ENCODE results near the gene USP4.

Gene USP4

DNA sequence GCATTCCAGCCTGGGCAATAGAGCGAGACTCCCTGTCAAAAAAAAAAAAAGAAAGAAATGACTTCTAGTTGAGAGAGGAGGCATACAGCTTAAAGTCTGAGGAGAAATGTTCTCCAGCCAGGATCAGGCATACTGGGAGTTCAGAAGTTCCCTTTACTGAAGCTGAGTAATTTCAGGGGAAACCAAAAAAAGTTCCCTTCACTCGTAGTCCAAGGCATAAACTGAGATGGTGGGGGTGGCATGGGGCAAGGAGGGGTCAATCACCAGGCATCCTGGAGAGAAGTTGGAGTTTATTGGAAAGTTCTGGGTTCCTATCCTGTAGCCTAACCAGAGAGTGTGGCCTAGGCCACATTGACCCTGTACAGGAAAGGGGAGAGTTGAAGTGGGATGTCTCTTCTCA is 12.4 kb upstream of the USP4 start:
- in situ Hi-C loops (cut with HindIII; ENCODE audit: low sequenced_read_pairs) = no loop called here

DNA sequence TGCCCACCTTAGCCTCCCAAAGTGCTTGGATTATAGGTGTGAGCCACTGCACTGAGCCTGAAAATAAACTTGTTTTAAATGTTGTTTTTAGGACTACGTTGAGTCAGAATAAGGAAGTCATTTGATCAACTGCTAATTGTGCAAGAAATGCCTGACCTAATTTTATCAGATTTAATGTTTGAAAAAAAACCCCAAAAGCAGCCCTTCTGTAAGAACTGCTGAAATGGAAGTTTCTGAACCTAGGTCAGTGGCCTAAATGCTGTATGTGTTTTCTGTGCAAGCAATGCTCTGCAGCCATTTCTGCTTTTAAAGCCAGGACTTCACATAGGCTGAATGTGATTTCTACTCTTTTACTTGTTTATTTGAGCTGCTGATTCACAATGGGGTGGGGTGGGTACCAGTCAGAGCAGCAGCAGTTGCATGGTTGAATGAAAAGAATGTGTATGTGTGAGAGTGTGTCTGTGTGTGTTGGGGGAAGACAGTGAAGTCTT is 11.7 kb upstream of the USP4 start:
- in situ Hi-C loops (cut with HindIII; ENCODE audit: low sequenced_read_pairs) = no loop called here

DNA sequence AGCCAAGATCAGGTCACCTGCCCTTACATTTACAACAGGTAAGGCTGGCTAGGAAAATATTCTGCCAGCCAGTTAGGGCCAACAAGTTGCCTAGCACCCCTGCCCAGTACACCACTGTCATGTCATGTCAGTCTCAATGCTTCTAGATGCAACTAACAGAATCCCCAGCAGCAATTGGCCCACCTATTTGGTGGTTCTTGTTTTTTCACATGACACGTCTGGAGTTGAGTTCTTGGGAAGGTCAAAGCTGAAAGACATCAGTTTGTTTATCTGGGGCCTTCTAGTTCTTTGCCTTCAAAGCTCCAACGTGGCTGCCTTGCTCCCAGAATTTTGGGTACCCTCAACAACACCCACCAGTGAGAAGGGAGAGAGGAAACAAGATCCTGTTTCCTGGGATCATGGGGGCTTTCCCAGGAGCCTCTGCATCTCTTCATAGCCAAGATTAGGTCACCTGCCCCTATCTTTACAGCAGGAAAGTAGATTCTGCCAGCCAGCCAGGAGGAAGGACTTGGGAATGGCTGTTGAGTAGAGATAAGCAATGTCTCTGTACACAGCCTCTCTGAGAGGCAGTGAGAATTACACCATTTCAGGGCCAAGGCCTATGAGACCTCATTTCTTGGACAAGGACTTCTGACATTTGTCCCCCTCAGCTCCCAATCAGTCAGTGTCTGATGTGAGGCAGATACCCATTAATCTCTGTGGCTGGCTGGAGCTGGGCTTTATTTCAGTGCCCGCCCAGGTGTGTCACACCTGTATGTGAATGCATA is 9.7 kb upstream of the USP4 start:
- in situ Hi-C loops (cut with HindIII; ENCODE audit: low sequenced_read_pairs) = loop anchor here (5.0 kb wide), 1 partner anchor 68 kb away; no protein-coding TSS in a partner anchor

DNA sequence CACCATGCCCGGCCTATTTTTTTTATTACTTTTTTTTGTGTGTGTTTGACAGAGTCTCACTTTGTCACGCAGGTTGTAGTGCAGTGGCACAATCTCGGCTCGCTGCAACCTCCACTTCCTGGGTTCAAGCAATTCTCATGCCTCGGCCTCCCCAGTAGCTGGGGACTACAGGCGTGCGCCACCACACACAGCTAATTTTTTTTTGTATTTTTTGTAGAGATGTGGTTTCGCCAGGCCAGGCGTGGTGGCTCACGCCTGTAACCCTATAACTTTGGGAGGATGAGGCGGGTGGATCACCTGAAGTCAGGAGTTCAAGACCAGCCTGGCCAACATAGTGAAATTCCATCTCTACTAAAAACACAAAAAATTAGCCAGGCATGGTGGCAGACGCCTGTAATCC is 8.5 kb upstream of the USP4 start:
- in situ Hi-C loops (cut with HindIII; ENCODE audit: low sequenced_read_pairs) = loop anchor here (5.0 kb wide), 1 partner anchor 69 kb away; no protein-coding TSS in a partner anchor

DNA sequence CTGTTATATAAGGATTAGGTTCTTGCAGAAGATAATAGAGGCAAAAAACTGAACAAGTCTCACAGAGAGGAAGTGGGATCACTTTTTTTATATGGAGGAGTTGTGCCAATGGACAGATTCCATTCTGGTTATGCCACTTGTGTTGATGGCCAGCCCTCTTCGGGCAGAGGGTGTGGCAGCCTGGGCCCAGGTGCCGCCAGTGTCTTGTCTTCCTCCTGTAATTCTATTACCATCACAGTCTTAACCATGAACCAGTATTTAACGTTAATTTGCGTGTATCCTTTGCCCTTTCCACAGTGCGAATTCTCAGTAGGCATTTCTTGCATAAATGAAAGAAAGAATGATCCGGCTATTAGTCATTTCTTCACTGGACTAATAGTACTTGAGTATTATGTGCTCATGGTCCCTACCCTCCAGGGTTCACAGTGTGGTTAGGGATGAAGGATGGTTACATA is 7.0 kb upstream of the USP4 start:
- in situ Hi-C loops (cut with HindIII; ENCODE audit: low sequenced_read_pairs) = loop anchor here (5.0 kb wide), 1 partner anchor 70 kb away; no protein-coding TSS in a partner anchor

DNA sequence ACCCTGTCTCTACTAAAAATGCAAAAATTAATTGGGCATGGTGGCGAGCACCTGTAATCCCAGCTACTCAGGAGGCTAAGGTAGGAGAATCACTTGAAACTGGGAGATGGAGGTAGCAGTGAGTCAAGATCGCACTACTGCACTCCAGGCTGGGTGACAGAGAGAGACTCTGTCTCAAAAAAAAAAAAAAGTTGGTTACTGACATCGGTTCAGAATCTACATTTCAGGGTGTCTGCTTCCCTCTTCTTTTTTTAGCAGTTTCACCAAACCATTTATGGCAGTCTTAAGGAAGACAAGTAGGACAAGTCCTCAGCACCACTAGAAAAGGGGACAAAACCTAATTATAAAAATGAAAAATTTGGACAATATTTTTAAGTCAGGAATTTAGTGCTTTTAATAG is 3.3 kb upstream of the USP4 start:
- in situ Hi-C loops (cut with HindIII; ENCODE audit: low sequenced_read_pairs) = no loop called here

DNA sequence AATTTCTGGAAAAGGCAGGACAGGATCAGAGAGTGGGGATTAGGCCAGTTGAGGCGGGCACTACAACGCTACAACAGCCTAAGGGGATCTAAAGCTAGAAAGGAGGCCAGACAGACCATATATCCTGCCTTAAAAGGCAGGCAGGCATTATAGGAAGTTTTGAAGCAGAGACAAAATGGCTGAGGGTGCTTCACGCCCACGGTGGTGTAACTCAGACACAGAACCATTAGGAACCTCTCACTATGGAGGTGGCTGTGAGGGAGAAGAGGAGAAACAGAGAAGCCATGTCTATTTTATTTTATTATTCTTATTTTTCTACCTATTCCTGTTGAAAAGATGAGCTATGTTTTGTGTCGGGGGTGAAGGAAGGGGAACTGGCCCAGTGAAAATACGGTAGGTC is 2.1 kb upstream of the USP4 start:
- in situ Hi-C loops (cut with HindIII; ENCODE audit: low sequenced_read_pairs) = no loop called here

DNA sequence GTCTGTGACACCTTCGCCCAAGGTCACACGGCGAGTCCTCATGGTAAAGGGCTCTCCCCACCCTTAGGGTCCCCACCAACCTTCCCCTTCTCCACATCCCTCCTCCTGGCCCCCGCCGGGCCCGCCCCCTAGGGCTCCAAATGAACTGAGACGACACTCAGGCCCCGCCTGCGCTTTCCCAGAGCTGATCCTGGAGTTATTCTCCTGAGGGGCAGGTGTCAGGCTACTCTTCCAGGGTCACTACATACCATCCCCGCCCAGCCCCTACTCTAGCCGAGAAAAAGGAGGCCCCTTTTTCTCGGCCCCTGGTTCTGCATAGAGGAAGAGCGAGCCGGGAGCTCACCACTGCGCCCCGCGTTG is 292 bp downstream of the USP4 start:
- in situ Hi-C loops (cut with HindIII; ENCODE audit: low sequenced_read_pairs) = no loop called here

DNA sequence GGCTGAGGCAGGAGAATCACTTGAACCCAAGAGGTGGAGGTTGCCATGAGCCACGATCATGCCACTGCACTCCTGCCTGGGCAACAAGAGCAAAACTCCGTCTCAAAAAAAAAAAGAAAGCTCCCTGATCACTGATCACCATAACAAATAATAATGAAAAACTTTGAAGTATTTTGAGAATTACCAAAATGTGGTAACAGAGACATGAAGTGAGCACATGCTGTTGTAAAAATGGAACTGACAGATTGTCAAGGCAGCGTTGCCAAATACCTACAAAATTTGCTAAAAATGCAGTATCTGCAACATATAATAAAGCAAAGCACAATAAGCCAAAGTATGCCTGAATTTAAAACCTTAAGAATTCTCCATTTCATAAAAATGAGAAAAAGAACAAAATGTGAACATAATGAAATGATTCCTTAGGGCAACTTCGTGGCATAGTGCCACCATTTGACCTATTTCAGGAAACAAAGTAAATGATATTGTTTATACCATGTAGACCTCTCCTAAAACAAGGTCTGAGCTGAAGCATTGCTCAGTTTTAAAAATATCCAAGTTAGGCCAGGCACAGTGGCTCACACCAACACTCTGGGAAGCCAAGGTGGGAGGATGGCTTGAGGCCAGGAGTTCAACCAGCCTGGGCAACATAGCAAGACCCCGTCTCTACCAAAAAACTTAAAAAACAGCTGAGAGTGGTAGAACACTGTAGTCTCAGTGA is 5.8 kb downstream of the USP4 start:
- in situ Hi-C loops (cut with HindIII; ENCODE audit: low sequenced_read_pairs) = no loop called here

DNA sequence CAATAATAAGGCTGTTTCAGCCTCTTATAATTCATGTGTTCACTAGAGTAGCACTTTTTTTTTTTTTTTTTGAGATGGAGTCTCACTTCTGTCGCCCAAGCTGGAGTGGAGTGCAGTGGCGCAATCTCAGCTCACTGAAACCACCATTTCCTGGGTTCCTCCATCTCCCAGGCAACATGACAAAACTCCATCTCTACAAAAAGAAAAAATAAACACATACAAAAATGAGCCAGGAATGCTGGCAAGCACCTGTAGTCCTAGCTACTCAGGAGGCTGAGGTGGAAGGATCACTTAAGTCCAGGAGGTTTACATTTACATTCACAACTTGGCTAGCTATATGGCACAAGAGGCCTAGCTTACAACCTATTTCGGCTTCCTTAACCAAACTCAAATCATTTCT is 6.8 kb downstream of the USP4 start:
- in situ Hi-C loops (cut with HindIII; ENCODE audit: low sequenced_read_pairs) = no loop called here

DNA sequence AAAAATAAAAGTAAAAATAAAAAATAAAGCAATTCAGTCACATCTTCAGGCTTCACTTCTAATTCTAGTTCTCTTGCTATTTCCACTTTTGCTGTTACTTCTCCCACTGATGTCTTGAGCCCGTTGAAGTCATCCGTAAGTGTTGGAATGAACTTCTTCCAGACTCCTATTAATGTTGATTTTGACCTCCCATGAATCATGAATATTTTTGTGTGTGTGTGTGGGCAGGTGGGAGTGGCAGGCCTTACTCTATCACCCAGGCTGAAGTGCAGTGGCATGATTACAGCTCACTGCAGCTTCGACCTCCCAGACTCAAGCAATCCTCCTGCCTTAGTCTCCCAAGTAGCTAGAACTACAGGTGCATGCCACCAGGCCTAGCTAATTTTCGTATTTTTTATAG is 10.7 kb downstream of the USP4 start:
- in situ Hi-C loops (cut with HindIII; ENCODE audit: low sequenced_read_pairs) = loop anchor here (10.0 kb wide), 1 partner anchor 86 kb away; the partner anchor contains the start of genes RHOA and TCTA

DNA sequence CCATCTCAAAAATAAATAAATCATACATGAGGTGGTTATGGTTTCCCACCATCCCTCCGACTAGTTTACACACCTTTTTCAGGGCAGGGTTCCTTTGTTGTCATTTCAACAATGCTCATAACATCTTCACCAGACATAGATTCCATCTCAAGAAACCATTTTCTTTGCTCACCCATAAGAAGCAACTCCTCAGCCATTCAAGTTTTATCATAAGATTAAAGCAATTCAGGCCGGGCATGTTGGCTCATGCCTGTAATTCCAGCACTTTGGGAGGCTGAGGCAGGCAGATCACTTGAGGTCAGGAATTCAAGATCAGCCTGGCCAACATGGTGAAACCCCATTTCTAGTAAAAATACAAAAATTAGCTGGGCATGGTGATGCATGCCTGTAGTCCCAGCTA is 11.5 kb downstream of the USP4 start:
- in situ Hi-C loops (cut with HindIII; ENCODE audit: low sequenced_read_pairs) = loop anchor here (10.0 kb wide), 1 partner anchor 86 kb away; the partner anchor contains the start of genes RHOA and TCTA

DNA sequence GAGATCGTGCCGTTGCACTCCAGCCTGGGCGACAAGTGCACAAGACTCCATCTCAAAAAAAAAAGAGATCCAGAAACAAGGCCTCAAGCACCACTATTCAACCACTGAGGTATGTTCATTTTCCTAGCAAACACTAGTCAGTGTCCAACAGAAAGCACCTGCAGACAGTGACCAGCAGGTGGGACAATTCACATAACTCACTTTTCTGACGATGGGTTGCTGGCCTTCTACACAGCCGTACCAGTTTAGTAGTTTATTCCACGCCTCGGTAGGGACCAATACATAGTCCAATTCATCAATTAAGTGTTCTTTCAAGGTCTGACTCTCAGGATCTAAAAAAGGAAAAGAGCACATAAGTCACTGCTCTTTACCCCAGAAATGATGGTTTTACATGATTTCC is 12.4 kb downstream of the USP4 start:
- in situ Hi-C loops (cut with HindIII; ENCODE audit: low sequenced_read_pairs) = loop anchor here (10.0 kb wide), 1 partner anchor 87 kb away; the partner anchor contains the start of genes RHOA and TCTA

DNA sequence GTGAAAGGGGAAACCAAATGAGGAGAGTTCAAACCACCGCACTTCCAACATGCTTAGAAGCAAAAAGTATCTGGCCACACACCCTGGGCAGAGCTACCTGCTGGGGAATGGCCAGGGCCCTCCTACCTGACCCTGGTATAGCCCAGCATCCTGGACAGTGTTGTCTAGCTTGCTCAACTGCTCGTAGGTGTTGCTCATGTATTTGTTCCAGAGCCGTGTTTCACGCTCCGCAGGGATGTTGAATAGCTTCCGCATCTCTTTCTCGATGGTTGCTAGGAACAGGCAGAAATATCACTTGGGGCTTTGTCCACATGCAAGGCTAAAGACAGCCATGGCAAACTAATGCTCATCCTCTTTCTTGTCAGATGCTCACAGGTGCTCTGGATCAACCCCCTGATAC is 15.1 kb downstream of the USP4 start:
- in situ Hi-C loops (cut with HindIII; ENCODE audit: low sequenced_read_pairs) = loop anchor here (10.0 kb wide), 1 partner anchor 90 kb away; the partner anchor contains the start of genes RHOA and TCTA

DNA sequence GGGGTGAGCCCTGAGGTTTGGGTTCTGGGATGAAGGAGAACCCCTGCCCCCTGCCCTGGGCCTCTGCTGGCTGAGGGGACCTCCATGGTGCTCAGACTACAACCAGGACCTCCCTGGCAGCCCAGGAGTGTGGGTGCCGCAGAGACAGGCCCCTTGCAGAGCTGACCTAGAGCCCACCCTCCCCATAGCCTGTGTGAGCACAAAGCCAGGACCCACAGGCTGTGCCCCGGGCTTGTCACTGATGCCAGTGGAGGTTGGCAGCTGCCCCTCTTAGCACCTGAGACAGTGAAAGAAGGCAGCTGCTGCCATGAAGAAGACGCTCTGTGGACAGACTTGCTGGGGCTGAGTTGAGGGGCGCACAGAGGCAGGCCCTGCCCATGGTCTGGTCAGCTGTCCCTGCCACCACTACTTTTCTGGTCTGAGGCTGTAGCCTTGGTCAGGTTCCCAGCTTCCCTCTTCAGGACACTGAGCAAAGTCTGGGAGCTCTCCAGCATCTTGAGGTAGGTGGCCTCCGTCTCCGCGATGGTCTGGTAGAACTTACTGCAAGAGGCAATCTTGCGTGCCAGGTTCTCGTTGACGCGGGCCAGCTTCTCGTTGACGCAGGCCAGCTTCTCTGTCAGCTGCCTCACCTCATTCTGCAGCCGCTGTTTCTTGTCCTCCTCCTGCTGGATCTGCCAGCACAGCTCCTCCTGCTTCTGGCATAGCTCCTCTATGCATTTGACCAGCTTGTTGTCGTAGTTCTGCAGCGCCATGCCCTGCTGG is 23.0 kb downstream of the USP4 start:
- in situ Hi-C loops (cut with HindIII; ENCODE audit: low sequenced_read_pairs) = no loop called here

DNA sequence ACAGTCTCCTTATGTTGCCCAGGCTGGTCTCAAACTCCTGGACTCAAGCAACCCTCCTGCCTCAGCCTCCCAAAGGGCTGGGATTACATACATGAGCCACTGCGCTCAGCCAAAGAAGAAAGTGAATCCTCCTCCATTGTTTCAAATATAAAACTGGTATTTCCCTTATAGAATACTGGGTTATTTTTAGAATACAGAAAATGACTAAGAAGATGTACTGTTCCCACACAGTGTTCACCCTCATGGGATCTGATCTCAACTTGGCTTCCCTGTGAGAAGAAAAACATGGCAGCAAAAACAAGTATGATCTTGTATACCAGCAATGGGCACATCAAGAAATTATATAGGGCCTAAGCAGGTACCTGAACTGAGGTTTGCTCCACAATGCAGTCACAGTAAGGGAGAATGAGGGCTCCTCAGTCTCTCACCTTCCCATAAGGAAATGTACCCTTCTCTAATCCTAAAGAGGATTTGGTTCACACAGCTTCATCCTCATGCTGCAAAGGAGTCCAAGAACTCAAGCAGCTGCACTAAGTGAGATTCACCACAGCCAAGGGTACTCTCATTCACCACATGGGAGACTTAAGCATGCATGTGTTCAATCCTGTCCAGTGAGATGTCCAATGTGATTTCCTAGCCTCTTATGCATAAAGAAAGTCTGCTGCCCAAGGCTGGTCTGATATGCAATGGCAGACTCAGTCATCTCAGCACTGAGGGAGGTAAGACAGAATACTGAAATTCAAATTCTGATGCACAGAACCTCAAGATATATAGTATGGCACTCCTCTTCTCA is 25.8 kb downstream of the USP4 start:
- in situ Hi-C loops (cut with HindIII; ENCODE audit: low sequenced_read_pairs) = no loop called here

DNA sequence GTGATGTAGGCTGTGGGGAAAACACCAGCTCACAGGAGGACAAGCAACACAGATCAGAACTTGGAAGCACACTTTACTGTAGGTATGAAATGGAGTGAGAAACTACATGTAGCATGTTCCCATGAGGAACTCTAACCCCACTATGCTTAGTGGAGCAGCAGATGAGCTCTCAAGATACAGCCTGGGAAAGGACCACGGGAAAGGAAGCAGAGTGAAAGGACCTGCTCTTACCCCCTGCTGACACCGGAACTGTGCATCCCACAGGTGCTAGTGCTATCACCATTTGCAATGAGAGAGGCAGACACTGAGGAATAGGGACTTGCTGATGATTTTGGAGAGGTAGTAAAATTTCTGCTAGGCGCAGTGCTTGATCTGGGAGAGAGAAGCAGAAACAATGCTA is 28.6 kb downstream of the USP4 start:
- in situ Hi-C loops (cut with HindIII; ENCODE audit: low sequenced_read_pairs) = no loop called here

DNA sequence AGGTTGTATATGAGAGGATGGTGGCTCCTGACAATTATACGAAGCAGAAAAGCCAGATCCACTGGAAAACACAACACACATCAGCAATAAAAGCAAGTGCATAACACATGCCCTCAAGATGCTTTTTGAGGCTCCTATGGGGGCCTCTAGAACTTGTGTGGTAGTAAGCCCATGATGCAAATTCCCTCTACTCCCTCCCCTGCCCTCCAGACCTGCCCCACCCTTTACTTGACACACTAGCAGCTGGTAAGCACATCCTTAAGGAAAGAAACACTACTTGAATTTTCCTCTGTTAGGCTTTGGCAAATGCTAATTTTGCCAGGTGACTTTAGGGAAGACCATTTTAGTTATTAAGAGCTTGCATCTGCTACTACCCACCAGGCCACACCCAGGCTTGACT is 29.2 kb downstream of the USP4 start:
- in situ Hi-C loops (cut with HindIII; ENCODE audit: low sequenced_read_pairs) = no loop called here

DNA sequence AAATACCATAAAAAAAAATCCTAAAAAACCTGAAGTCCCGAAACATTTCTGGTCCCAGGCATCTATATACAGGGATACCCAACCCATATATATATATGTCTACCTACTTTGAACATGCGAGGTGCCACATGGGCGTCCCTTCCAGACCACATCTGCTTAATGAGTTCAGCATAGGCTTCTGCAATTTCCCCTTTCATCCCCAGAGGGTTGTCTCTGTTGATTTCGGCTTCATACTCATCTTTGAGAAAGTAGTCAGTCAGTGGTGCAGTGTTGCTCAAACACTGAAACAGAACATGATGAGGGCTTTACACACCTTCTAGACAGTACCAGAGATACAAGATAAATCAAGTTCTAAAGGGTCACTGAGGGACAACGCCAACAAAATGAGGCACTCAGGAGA is 34.2 kb downstream of the USP4 start:
- in situ Hi-C loops (cut with HindIII; ENCODE audit: low sequenced_read_pairs) = no loop called here

DNA sequence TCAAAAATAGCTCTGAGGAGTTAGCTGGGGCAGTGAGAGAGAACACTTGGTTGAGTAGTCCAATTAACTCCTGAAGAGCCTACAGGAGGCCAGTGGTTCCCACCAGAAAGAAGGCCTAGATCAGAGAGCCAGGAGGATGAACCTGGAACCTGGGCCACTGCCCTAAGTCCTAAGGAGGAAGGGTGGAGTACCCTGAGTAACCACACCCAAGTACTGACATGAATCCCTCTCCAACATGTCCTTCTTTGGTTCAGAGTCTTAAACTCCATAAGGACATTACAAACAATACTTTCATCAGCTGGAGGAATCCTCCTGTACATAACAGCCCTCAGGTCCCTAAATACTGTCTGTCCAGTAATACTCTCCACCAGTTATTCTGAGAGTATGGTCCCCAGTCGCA is 37.2 kb downstream of the USP4 start:
- in situ Hi-C loops (cut with HindIII; ENCODE audit: low sequenced_read_pairs) = no loop called here

Measured in endothelial cell of hepatic sinusoid (primary cell).